K562 (cell line): Measurements from ENCODE around the gene GPR142. TPM values are rescaled to one million over a fixed set of nuclear protein-coding genes. Genes with fewer than 3 reads are reported as not detected.
A peak's percentile ranks its signal among the peaks of the same experiment; 100 is the strongest.

Source experiments
- ATAC-seq: fragments of 200-7000 bp; cut with Tn5 transposase; 3 replicates; pipeline ENCODE4 v1.9.1; 2020; ENCODE audit warnings: moderate library complexity
- BruUV-seq: library from RNA; stranded (reverse); fragments of 400-500 nt; replicated peaks from 2 replicates; lab custom pipeline; 2021; lab: Mats Ljungman, UMichigan
- CTCF ChIA-PET: fragments of 300-600 bp; formaldehyde crosslinking; extraction: SDS; loops from one replicate; lab custom pipeline; 2021; ENCODE audit warnings: low intra/inter-chr PET ratio; lab: Yijun Ruan, JAX
- POLR2A ChIA-PET: fragments of 300-600, 350-650 bp; sonication (Branson Sonifier 250); formaldehyde crosslinking; extraction: SDS; loops from one replicate; lab custom pipeline; 2021; ENCODE audit warnings: antibody characterized with exemption, inconsistent platforms; lab: Yijun Ruan, JAX
- DNase-seq, 4 experiments: peaks; one replicate each; pipeline versions ENCODE4 v3.0.0 to v3.0.0-alpha.2; 2011 to 2018; ENCODE audit warnings: low spot score in 3 of 4, mixed read lengths in 3 of 4; ENCODE audit errors: extremely low read depth in 1 of 4
- FAIRE-seq: peaks from 2 replicates; lab custom pipeline; 2011; peaks lifted over from hg19 to GRCh38; lab: Jason Lieb, UNC
- H2AFZ ChIP-seq: 2 replicates; pipeline ENCODE4 v1.6.0; 2011; ENCODE audit warnings: low read depth, low read length, control low read depth, inconsistent platforms
- H3K27ac ChIP-seq: fragments of 200-600 bp; 3 replicates; pipeline ENCODE4 v1.8.0; 2011; ENCODE audit warnings: low read depth, mild to moderate bottlenecking, control low read depth, inconsistent platforms, low read length, moderate library complexity, mixed read lengths; ENCODE audit errors: extremely low read depth
- H3K27me3 ChIP-seq, 2 experiments: fragments of 300-600 bp in 1 of 2; 2 replicates in 1 of 2; 3 replicates in 1 of 2; pipeline versions ENCODE4 v1.6.0 to v1.8.0; 2011; ENCODE audit warnings: inconsistent platforms in 2 of 2, low read length in 2 of 2, mild to moderate bottlenecking in 1 of 2, mixed read lengths in 1 of 2, moderate library complexity in 1 of 2; ENCODE audit not compliant: control insufficient read depth in 2 of 2, insufficient read depth in 2 of 2
- H3K36me3 ChIP-seq: fragments of 300-600 bp; 3 replicates; pipeline ENCODE4 v1.8.0; 2011; ENCODE audit warnings: mild to moderate bottlenecking, low read length, inconsistent platforms; ENCODE audit not compliant: control insufficient read depth, insufficient read depth
- H3K4me1 ChIP-seq, 2 experiments: fragments of 200-600 bp in 1 of 2; replicated peaks in 1 of 2; 2 replicates in 1 of 2; 3 replicates in 1 of 2; pipeline versions ENCODE4 v1.5.1 to v1.8.0; 2011; ENCODE audit warnings: inconsistent platforms in 2 of 2, low read length in 2 of 2, mild to moderate bottlenecking in 1 of 2, mixed read lengths in 1 of 2, moderate library complexity in 1 of 2; ENCODE audit not compliant: control insufficient read depth in 2 of 2, insufficient read depth in 2 of 2
- H3K4me2 ChIP-seq: 2 replicates; pipeline ENCODE4 v1.6.1; 2011; ENCODE audit warnings: low read length, control low read depth, inconsistent platforms, mixed read lengths; ENCODE audit not compliant: insufficient read depth
- H3K4me3 ChIP-seq: fragments of 200-600 bp; sonication (generic), shearing (Covaris generic); 2 replicates; pipeline ENCODE4 v1.5.1; 2016; ENCODE audit warnings: control low read depth, inconsistent platforms
- H3K79me2 ChIP-seq: fragments of 200-600 bp; 3 replicates; pipeline ENCODE4 v1.8.0; 2011; ENCODE audit warnings: low read length, inconsistent platforms; ENCODE audit not compliant: control insufficient read depth, insufficient read depth
- H3K9ac ChIP-seq, 2 experiments: 2 replicates each; pipeline versions ENCODE4 v1.6.0 to v1.6.1; 2011; ENCODE audit warnings: low read depth in 2 of 2, low read length in 2 of 2, control low read depth in 1 of 2, inconsistent platforms in 1 of 2, mild to moderate bottlenecking in 1 of 2, mixed read lengths in 1 of 2; ENCODE audit not compliant: insufficient read depth in 1 of 2
- H3K9me1 ChIP-seq: one replicate; pipeline ENCODE4 v1.6.0; 2011; ENCODE audit warnings: inconsistent platforms, mild to moderate bottlenecking, low read length, moderate library complexity; ENCODE audit not compliant: control insufficient read depth, insufficient read depth
- H3K9me3 ChIP-seq: replicated peaks from 2 replicates; pipeline ENCODE4 v1.5.1; 2011; ENCODE audit warnings: low read depth, low read length, inconsistent platforms; ENCODE audit not compliant: control insufficient read depth, insufficient read depth
- H4K20me1 ChIP-seq: replicated peaks from 2 replicates; pipeline ENCODE4 v1.6.1; 2011; ENCODE audit warnings: low read length, inconsistent platforms, mixed read lengths; ENCODE audit not compliant: control insufficient read depth, insufficient read depth
- TCF7 ChIP-seq: sonication (generic); IDR thresholded peaks from 2 replicates; pipeline ENCODE4 v1.6.1; 2016; ENCODE audit warnings: antibody characterized with exemption, borderline replicate concordance
- WGBS: fragments of 100-300 bp; shearing (Covaris generic); methylation state at CpG from one replicate; pipeline ENCODE4 v1.1.6; 2016; ENCODE audit warnings: low coverage, mixed read lengths; ENCODE audit not compliant: insufficient coverage; ENCODE audit errors: missing lambda C conversion rate; 5-methylcytosine and 5-hydroxymethylcytosine counted together
- in situ Hi-C: fragments of 300-500 bp; cut with MboI; formaldehyde crosslinking; loops from 4 replicates; pipeline ENCODE4 v1.15.0; 2018; ENCODE audit warnings: inconsistent platforms, mixed read lengths
- intact Hi-C: fragments of 100-400 bp; cut with micrococcal nuclease; formaldehyde crosslinking; loops from 2 replicates; pipeline ENCODE4 v1.14.2; 2022
- polyA plus RNA-seq, 8 experiments: library from polyadenylated mRNA; depleted of rRNA in 4 of 8; stranded (reverse) in 5 of 8; unstranded in 3 of 8; fragments of >200 nt; fragmentation: Nextera tagmentation in 2 of 8; fragmentation: Illumina TruSeq in 1 of 8; extraction: Ambion mirVana in 2 of 8; extraction: Trizol in 1 of 8; gene quantifications; 2 replicates each; pipeline versions ENCODE4 v1.2.1 to v1.2.3, GENCODE V29; 2011 to 2014; ENCODE audit warnings: inconsistent platforms in 1 of 8, missing spikeins in 1 of 8
- total RNA-seq, 7 experiments: library from RNA; depleted of rRNA in 6 of 7; stranded (reverse); fragments of >200 nt in 6 of 7; fragmentation: Illumina TruSeq in 2 of 7; extraction: Trizol in 2 of 7; gene quantifications; 2 replicates each; pipeline versions ENCODE4 v1.2.1 to v1.2.3, GENCODE V29; 2011 to 2021; ENCODE audit warnings: low replicate concordance in 1 of 7
- TF ChIP-seq, protein P1 (sequence below), 3 experiments: IDR thresholded peaks in 2 of 3; conservative IDR thresholded peaks in 1 of 3; 2 replicates each; pipeline ENCODE4 v1.5.1; 2011 to 2012; ENCODE audit warnings: low read length in 3 of 3, mild to moderate bottlenecking in 3 of 3, control low read depth in 2 of 3, improper control_type of control experiment in 1 of 3, inconsistent platforms in 1 of 3, low read depth in 1 of 3, mixed read lengths in 1 of 3, moderate library complexity in 1 of 3; ENCODE audit not compliant: insufficient read depth in 2 of 3

GPR142 gene
- total and polyA plus RNA-seq, 9 of the 15 experiments (the other 6 are each of a cell fraction or from before 2014, with no cell fraction given), result not detected

DNA sequence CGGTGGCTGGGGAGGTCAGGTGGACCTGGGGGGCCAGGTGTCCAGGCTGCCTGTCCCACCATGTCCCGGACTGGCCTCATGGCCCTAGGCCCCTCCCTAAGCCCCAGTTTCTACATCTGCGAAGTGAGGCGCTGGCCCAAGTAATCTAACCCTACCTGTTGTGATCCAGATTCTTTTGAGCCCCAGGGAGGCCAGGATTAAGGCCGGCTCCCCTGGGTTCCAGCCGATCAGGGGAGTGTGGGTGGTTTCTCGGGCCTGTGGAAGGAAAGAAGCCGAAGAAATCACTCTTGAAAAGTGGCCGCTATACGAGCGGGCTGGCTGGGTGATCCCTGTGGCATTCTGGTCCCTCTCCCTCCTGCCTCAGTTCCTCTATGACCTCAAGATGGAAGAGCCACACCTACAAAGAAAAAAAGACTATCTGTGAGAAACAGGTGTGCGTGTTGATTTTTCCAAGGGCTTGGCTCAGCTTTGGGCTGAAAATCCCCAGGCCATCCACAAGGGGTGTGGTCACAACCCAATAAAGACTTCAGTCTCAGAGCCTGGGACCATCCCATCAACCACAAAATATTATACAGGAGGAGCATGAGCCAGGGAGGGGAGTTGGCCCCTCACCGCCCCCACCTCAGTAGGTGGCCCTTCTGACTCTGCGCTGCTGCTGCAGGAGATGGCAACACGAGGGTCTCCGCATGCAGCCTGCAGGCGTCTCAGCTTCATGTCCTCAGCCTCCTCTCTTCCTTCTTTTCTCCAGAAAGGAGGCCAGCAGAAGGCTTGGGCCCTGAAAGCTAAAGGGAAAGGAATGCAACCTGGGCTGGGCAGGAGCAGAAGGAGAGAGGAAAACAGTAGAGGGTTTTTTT, 20.3 kb downstream of the GPR142 start:
- WGBS, result 17% methylated on average over 17 of the region's 17 CpGs

More for the DNA sequence above, 20.3 kb downstream of the GPR142 start:
- Histone ChIP-seq H3K36me3 (no peaks in the 10 kb centered on the region), H3K4me3 (no peak overlapping the region), H2AFZ (no peak overlapping the region), H3K27me3 (peaks cover 30 to 43% of the 10 kb centered on the region in 2 experiments; a peak in 4 of 5 replicates), H3K9ac (no peak overlapping the region), H3K27ac (no peak overlapping the region), H3K79me2 (no peaks in the 10 kb centered on the region), H3K9me3 (no peaks in the 10 kb centered on the region), H3K4me2 (no peak overlapping the region), H4K20me1 (no peaks in the 10 kb centered on the region), H3K9me1 (no peaks in the 10 kb centered on the region), H3K4me1 (no peaks in the 10 kb centered on the region; a peak in 2 of 5 replicates)
- intact Hi-C loops (no loop called here), in situ Hi-C loops (no loop called here)
- TF ChIP-seq, protein P1, sequence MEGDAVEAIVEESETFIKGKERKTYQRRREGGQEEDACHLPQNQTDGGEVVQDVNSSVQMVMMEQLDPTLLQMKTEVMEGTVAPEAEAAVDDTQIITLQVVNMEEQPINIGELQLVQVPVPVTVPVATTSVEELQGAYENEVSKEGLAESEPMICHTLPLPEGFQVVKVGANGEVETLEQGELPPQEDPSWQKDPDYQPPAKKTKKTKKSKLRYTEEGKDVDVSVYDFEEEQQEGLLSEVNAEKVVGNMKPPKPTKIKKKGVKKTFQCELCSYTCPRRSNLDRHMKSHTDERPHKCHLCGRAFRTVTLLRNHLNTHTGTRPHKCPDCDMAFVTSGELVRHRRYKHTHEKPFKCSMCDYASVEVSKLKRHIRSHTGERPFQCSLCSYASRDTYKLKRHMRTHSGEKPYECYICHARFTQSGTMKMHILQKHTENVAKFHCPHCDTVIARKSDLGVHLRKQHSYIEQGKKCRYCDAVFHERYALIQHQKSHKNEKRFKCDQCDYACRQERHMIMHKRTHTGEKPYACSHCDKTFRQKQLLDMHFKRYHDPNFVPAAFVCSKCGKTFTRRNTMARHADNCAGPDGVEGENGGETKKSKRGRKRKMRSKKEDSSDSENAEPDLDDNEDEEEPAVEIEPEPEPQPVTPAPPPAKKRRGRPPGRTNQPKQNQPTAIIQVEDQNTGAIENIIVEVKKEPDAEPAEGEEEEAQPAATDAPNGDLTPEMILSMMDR (IDR thresholded peaks at IDR 0.05 in 2 of 3, conservative IDR thresholded peaks at IDR 0.05 in 1 of 3; ENCODE audit: insufficient read depth in 2 of 3, low read depth in 1 of 3, low read length in 3 of 3), result 0 out of 6 replicates have a peak, but pooled peaks of 2 of the 3 experiments have one; percentile 2 to 8
- no peak for TF ChIP-seq TCF7
- BruUV-seq, result no TSS peak
- peak; percentile 39; the same call in 1 of the 3 replicates for ATAC-seq
- FAIRE-seq, result no peak
- peak in 2 of 4 experiments; percentile 28 to 35 for DNase-seq
- ChIA-PET POLR2A (interaction anchor here (1.2 kb wide), 1 partner anchor 97 kb away, joined by 3 read pairs; no protein-coding TSS in a partner anchor), CTCF (no interaction called here)
